GM19238 (cell line): ENCODE data around the gene RHEB.

Experiments used
- DNase-seq: peaks from one replicate; pipeline ENCODE4 v3.0.0; 2011; ENCODE audit warnings: low spot score; ENCODE audit not compliant: insufficient read length

The RHEB gene

GRCh38 chr7:151504715-151505326 is 14.9 kb downstream of the RHEB start:
- no peak for DNase-seq

- DNase-seq, result no peak
Observed at GRCh38 chr7:151503902-151504714, 15.6 kb downstream of the RHEB start.

GRCh38 chr7:151501676-151502075 is 18.0 kb downstream of the RHEB start:
- no peak for DNase-seq

GRCh38 chr7:151498495-151498894 is 21.2 kb downstream of the RHEB start:
- DNase-seq, result no peak

- no peak for DNase-seq
Observed at GRCh38 chr7:151497306-151497871, 22.3 kb downstream of the RHEB start.

- DNase-seq, result no peak
Observed at GRCh38 chr7:151495360-151495759, 24.3 kb downstream of the RHEB start.

DNA sequence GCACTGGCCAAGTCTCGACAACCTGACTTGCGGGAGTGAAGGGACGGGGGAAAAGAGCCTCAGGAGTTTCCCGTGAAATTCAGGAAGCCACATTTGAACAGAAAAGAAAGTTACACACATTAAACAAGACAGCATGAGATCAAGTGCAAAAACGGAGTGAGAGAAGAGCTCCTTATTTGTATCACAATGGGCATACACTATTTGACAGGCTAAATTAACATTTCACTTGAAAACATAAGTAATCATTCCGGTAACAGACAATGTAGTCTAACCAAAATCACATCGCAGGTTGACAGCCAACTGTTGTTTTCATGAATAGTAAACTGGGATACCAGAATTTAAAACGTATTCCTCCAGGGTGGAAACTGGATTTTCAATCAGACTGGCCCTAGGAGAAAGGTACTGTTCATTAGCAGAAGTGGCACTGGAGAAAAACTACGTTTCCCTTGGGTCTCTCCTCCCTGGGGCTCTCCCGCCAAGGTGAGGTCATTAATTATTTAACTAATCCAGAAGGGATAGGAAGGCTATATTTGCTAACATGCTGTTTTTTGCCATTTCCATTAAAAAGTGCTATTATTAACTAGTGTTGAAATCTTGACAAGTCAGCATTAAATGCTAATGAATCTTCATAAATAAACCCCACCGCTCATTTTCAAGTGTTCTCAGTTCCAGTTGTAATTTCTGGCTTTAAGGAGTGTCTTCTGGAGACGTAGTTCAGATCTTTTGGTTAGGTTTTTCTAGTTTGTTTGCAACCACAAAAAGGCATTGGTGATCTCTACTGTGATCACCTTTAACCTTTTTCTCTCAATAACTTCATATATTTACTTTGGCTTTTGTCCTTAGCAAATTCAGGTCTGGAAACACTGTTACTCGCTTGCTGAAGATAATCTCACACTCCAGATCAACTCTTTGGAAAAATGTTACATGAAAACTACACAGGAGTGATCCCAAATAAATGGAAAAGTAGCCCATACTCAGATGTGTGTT is 25.1 kb downstream of the RHEB start:
- DNase-seq, result no peak

- no peak for DNase-seq
Observed at GRCh38 chr7:151493083-151493482, 26.6 kb downstream of the RHEB start.

GRCh38 chr7:151491859-151492258 is 27.8 kb downstream of the RHEB start:
- DNase-seq, result no peak

DNA sequence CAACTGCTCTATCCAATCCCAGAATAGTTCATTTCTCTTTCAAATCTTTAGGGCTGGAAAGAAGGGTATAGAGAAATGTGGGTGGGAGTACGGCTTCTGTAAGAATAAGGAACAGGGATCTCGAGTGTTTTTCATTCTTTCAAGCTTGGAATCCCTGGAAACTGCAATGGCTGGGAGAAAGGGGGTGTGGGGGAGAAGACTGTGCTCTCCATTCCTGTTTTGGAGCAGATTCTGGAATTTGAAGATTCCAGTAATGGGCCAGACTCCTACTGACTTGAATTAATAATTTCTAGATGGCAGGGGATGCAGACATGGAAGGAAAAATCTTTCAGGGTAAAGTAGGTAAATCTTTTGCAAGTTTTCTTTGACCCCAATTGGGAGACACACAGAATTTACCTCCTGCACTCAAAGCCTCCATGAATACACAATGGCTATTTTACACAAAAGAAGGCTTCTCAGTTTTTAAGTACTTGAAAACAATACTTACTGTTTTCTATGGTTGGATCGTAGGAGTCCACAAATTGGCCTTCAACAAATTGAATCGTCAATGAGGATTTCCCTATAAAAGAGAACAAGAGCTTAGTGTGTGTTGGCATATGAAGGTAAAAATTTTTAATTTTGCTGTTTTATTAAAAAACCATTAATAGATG is 29.1 kb downstream of the RHEB start:
- no peak for DNase-seq

DNA sequence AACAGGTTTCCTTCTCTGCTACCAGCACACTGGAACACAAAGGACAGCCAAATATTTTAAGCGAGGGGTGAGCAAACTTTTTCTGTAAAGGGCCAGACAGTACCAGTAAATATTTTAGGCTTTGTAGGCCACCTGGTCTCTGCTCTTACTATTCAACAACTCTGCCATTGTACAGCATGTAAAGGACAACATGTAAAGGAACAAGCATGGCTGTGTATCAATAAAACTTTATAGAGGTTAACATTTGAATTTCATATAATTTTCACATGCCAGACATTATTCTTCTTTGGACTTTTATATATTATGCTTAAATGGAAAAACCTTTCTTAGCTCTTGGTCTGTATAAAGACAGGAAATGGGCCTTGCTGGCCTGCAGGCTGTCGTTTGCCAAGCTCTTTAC is 30.2 kb downstream of the RHEB start:
- no peak for DNase-seq

DNA sequence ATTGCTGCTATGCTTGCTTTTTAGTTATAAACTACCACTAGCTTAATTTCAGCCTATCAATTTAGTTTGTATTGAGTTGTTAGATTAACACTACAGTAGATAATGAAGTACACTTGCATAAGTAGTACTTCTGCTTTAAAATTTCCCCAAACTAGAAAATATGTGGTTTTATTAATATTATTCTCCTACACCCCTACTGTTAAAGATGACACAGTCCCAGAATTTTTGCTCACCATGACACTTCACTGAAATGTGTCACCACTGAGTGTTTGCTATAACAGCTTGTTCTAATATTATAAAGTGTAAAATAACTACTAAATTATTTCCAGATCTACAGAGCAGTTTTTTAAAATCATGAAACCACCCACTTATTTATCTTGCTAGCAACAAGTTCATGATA is 31.6 kb downstream of the RHEB start:
- DNase-seq, result no peak

GRCh38 chr7:151487228-151487627 is 32.5 kb downstream of the RHEB start:
- DNase-seq, result no peak

- no peak for DNase-seq
Observed at GRCh38 chr7:151486074-151486473, 33.6 kb downstream of the RHEB start.

DNA sequence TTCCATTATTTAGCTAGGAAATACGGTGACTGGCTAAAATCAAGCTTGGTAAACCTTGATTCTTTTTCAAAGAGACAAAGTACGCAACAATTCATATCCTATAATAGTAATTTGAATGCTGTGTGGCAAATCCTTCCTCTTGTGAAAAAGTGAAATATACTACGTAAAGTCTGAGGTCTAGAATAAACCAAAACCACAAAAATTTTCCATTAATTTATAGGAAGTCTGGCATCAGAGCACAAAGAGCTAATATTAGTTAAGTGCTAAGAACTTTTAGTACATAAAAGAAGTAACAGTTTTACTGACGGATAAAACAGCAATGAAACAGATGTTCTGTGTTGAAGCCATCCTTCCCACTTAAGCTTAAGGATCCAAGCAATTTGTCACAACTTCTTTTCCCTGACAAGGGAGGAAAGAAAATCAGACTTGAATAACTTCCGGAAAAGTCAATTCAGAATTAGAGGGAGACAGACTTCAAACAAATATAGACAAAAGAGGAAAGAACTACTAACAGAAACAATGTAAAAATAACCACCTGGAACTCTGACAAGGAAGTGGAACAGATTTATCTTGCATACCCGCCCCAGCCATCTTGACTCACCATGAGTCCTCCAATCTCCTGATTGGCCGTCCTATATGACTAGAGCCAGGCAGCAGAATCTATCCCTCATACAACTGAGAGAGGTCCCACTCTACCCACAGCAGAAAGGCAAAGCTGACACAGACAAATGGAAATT is 34.6 kb downstream of the RHEB start:
- no peak for DNase-seq

- no peak for DNase-seq
Observed at GRCh38 chr7:151483711-151483983, 36.0 kb downstream of the RHEB start.

DNA sequence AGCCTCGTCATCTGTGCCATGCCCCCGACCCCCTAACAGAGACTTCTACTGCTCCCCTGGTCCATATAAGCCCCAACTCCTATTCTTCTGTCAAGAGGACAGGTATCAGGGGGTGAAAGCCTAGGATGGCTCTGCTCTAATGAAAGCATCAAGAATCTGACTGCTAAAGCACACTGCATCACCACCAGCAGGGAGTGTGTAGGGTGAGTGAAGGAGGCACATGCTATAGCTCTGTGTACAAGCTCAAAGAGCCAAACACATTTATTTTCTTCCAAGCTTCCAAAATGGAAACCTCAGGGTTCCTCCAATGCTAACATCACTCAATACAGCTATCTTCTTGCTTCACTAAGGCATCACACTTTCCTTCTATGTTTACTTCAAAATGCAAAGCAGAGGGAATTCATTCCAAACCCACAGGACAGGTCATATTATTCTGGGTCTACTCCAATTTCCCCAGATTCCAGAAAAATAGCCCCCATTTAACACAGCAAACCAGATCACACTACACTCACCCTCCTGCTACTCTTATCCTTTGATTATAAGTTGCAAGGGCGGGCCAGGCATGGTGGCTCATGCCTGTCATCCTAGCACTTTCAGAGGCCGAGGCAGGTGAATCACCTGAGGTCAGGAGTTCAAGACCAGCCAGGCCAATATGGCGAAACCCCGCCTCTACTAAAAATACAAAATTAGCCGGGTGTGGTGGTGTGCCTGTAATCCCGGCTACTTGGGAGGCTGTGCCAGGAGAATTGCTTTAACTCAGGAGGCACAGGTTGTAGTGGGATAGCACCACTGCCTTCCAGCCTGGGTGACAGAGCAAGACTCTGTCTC is 36.6 kb downstream of the RHEB start:
- no peak for DNase-seq

GRCh38 chr7:151481650-151482505 is 37.8 kb downstream of the RHEB start:
- DNase-seq, result no peak

DNA sequence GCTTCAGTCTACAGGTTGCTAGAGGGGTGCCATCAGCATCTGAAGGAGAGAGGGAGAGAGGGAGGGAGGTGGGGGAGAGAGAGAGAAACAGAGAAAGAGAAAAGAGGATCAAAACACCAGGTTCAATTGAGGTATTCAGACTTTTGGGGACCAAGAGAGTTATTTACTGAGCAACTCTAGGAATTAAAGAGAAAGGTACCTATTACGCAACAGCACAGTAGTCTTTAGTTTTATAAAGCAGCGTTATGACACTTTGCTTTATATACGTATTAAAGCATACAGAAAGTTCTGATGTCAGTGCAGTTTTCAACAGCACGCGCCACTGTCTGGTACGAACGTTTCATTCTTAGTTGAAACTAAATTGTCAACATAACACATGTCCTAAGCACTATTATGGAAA is 41.8 kb downstream of the RHEB start:
- no peak for DNase-seq
